AG08396 (cell line): Measurements from ENCODE around the gene OPA3.

ENCODE experiments used
- DNase-seq: peaks from one replicate; pipeline ENCODE4 v3.0.0; 2012; ENCODE audit warnings: low spot score, mixed read lengths

Gene OPA3

DNA sequence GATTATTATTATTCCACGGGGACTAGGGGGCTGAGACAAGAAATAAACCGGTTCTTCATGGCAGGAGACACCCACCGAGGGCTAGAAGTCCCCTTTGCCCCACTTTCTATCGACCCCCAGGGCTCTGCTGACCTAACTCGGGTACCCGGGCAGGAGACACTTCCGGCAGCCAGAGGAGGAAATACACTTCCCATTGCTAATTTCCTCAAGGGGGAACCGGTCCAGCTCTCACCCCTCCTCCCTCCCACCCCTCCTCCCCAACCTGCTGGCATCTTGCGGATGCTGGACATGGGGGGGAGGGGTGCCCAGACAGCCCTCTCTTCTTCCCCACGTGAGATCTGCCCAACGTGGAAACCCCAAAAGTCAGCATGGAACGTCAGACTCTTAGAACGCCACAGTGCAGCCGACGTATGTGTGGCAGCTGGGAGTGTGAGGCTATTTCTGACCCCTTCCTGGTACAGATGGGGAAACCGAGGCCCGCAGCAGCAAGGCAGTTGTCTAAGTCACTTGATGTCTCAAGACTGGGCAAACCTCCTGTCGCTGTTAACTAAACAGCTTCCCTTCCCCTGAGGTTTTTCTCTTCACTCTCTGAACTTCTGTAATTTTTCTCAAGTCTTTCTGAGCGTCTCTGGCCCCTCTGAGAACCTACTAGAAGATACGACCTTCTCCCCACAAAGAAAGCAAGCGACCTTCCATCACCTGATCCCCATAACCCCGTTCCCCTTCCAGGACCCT is 13.8 kb upstream of the OPA3 start:
- peak; percentile 17 for DNase-seq

DNA sequence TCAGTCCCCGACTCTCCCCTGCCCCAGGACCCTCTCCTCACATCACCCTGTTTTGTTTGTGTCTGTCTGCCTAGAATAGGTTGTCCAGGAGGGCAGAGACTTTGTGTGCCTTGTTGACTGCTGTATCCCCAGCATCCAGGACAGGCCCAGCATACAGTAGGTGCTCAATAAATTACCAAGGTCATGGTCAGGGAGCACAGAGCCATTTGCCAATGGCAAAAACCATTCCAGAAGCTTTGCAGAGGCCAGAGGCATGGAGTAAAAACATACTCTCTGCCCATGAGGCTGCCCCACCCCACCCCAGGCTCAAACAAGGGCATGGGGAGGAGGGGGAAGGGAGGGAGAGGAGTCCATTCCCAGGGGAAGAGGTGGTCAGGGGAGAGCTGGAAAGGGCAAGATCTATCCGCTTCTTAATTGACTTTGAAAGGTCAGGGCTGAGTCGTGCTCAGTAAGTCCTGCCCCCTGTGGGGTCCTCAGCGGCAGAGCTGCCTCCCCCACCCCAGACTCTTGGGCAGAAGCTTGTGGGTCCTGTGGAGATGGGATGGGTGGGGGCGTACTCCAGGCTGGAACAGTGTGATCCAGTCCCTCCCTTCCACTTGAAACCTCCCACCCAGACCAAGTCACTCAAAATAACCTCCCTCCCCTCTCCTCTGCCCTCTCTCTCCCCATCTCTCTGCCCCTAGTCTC is 13.0 kb upstream of the OPA3 start:
- no peak for DNase-seq

DNA sequence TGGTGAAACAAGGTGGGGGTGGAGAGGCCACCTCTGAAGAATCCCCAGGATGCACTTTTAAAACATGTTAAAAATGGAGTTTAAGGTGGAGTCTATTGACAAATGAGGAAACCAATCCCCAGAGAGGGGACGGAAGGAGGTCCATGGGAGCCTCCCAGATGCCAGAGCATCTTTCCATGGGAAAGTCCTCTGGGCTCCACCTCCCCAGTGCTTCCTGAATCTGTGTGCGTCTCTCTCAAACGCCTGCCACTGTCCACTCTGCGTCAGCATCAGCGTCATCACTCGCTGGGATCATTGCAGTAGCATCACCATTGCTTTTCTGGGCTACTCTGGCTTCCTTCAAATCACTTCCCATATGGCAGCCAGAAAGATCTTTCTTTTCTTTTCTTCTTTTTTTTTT is 11.2 kb upstream of the OPA3 start:
- peak; percentile 17 for DNase-seq

DNA sequence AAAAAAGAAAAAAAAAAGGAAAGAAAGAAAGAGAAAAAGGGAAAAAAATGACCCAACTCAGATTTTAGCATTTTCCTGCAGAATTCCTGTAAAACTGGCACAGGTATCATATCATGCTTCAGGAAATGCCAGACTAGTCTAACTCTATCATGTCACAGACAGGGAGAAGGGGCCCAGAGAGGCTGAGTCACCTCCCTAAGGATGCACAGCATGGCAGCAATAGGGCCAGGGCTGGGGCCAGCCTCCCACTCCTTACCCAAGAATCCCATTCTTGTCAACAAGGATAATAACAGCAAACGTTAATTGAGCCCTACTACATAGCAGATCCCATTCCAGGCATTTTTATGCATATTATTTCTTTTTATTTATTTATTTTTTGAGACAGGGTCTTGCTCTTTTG is 8.9 kb upstream of the OPA3 start:
- DNase-seq, result no peak

GRCh38 chr19:45592366-45592765 is 7.8 kb upstream of the OPA3 start:
- no peak for DNase-seq

GRCh38 chr19:45591638-45592005 is 7.0 kb upstream of the OPA3 start:
- DNase-seq, result no peak

- peak; percentile 46 for DNase-seq
Observed at GRCh38 chr19:45591004-45591637, 6.5 kb upstream of the OPA3 start.

GRCh38 chr19:45590300-45591003 is 5.8 kb upstream of the OPA3 start:
- DNase-seq, result no peak

GRCh38 chr19:45589768-45590167 is 5.2 kb upstream of the OPA3 start:
- DNase-seq, result no peak

GRCh38 chr19:45587873-45588272 is 3.3 kb upstream of the OPA3 start:
- DNase-seq, result no peak

DNA sequence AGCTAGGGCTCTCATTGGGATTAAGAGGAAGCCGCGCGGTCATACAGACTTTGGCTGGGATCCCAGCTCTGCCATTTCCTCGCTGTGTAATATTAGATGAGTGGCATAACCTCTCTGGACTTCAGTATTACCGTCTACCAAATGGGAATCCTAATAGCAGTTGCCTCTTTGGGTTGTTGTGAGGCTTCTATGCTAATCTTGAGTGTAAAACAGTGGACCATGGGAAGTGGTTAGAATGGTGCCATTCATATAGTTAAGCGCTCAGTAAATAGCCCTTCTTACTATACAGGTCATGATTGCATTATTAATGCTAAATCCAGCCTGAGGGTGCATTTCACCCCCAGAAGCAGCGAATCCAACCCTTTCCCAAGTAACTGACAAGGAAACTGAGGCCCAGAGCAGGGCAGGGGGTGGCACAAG is 566 bp upstream of the OPA3 start:
- no peak for DNase-seq

GRCh38 chr19:45581576-45581975 is 3.0 kb downstream of the OPA3 start:
- no peak for DNase-seq

- no peak for DNase-seq
Observed at GRCh38 chr19:45578861-45579260, 5.7 kb downstream of the OPA3 start.

DNA sequence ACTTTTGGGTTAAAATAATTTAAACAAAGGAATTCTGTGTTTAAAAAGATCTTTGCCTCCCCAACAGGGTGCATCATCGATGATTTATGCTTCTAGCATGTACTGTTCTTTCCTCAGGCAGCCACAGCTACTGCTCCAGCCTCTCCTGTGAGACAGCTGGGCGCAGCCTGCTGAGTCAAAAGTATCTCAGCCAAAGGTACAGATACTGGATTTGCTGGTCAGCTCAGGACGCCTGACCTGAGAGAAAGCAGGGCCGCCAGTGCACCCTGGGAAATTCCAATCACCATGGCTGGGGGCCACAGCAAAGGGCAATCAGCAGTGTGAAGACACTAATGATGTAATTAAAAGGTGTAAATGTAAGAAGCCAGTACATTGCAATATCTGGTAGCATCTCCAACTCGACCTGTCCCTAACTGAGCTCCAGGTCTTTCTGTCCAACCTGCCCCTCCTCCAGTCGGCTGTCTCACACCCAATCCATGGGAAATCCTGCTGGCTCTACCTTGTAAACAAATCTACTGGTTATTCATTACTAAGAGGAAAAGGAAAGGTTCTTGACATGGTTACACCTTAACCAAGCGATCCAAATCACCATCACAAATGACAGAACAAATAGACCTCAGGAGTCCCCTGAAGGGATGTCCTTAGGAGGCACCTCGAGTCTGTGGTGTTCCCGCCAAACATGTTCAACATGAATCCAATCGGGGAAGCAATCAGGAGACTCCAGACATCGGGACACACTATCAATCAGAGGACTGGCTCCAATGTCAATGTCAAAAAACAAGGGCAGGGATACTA is 7.3 kb downstream of the OPA3 start:
- DNase-seq, result peak; percentile 83

DNA sequence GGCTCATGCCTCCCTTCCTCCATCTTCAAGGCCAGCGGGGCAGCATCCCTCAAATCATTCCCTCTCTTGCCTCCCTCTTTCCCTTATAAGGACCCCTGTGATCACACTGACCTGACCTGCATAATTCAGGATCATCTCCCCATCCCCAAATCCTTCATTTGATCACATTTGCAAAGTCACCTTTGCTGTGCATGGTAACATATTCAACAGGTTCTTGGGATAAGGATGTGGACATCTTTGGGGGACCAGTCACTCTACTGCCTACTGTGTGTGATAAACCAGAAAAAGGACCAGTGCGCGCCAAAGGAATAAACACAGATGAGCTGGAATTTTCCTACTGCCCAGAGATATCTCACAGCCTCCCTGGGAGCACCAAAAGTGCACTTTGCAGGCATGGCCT is 7.9 kb downstream of the OPA3 start:
- DNase-seq, result no peak

DNA sequence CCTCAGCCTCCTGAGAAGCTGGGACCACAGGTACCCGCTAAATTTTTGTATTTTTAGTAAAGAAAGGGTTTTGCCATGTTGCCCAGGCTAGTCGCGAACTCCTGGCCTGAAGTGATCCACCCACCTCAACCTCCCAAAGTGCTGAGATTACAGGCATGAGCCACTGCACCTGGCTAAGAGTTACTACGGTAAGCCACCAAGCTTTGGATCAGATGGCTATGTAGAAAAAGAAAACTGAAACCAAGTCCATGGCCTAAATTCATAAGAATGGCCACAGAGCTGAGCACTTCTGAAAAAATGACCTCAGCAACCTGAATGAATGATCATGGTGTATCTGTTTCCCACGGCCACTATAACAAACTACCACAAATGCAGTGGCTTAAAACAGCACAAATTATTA is 9.4 kb downstream of the OPA3 start:
- DNase-seq, result no peak

GRCh38 chr19:45574526-45574925 is 10.1 kb downstream of the OPA3 start:
- no peak for DNase-seq

DNA sequence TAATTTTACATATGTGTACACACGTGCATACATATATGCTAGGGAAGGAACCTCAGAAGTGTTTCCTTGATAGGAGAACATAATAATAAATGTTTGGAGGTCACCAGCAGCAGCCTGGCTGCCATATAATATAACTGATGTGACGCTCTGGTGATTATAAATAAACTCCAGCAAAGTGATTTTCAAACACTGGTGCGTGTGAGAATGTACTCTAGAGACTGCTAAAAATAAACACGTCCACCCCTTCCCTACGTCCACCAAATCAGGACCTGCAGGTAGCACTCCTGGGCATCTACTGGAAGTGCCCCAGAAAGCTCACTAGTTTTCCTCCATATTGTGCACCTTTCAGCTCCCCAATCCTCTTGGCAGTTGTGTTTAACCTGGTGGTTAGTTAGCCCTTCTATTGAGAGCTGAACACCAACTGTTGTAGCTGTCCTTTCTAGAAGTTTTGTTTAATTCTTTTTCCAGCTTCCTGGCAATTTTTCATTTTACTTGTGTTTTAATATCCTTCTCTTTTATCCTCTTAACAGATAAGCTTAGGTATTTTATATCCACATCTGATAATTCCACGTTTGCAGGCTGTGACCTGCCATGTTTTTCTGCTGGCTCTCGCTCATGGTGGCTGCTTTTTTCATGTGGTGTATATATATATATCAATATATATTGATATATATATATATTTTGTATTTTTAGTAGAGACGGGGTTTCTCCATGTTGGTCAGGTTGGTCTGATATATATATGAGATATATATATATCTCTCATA is 13.0 kb downstream of the OPA3 start:
- DNase-seq, result no peak

DNA sequence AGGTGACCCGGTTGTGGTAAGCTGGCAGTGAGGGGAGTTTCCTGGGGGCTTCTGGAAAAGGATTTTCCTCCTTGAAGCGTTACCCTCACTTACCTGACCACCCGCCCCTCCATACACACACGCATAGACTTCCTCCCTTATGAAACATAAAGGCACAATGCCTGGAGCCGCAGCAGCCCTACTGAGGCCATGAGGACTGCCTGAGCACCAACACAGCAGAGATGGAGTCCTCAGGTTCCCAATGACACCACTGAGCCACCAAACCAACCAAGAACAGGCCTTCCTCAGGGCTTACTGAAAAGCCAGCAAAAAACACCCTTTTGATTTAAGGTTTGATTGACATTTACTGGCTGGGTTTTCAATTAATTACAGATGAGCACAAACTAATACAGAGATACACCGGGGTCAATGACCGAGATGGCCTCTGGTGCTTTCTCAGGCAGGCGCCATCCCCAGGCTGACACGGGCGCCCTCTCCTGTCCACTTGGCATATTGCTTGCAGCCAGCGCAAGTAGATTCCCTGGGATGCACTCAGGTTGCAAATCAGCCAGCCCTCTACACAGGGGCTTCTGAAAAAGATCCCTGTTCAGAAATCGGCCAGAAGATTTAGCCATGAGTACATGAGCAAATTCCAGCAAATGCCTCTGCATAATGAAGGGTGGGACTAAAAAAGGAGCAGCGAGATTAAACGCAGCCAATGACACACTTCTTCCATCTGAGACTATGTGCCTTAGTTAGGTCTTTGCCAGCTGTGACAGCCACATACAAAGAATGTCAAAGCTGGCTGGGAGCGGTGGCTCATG is 14.8 kb downstream of the OPA3 start:
- no peak for DNase-seq

DNA sequence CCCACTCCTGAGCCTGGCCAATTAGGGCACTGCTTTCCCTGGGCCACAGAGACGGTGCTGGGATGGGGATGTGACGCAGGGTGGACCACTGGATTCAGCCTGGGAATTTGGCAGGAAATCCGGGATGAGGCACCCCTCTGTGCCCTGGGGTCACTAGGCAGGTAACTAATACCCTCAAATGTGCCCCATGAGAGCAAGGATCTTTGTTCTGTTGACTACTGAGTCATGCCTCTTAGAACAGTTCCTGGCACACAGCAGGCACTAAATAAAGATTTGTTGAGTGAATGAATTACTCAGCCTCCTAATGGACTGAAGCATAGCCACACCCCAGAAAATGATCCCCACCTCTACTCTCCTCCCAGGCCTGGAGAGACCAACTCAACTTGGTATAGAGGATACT is 15.9 kb downstream of the OPA3 start:
- DNase-seq, result peak; percentile 51
